ENCODE data around the gene NRARP. TPM values are rescaled to one million over a fixed set of nuclear protein-coding genes. Genes with fewer than 3 reads are reported as not detected.

Gene NRARP
- total RNA-seq, 1 donor from 2014 or later: 5.1 TPM

DNA sequence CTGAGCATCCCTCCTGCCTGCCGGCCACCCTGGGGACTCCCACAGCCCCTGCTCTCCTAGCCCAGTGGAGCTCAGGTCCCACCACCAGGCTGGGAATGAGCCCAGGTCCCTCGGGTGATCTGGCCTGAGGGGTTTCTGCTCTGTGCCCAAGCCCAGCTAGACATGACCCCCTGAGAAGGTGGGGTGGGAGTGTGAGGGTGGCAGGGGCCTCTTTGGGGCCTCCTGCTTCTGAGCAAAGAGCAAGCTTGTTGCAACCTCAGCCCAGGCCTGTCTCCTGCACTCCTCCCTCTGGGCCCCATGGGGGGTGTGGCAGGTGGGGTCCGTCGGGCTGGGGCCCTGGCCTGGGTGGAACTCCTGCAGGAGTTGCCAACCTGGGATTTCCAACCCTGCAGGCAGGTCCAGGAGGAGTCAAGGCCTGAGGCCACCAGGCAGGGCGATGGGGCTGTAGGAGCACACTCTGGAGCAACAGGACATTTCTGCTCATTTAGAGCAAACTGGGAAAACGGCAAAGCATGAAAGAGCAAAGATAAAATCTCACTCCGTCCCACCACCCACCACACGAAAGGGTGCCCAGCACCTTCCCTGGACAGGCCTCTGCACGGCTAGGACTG lies 11.4 kb upstream of the NRARP start:
- TF ChIP-seq, protein P1, sequence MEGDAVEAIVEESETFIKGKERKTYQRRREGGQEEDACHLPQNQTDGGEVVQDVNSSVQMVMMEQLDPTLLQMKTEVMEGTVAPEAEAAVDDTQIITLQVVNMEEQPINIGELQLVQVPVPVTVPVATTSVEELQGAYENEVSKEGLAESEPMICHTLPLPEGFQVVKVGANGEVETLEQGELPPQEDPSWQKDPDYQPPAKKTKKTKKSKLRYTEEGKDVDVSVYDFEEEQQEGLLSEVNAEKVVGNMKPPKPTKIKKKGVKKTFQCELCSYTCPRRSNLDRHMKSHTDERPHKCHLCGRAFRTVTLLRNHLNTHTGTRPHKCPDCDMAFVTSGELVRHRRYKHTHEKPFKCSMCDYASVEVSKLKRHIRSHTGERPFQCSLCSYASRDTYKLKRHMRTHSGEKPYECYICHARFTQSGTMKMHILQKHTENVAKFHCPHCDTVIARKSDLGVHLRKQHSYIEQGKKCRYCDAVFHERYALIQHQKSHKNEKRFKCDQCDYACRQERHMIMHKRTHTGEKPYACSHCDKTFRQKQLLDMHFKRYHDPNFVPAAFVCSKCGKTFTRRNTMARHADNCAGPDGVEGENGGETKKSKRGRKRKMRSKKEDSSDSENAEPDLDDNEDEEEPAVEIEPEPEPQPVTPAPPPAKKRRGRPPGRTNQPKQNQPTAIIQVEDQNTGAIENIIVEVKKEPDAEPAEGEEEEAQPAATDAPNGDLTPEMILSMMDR (IDR thresholded peaks at IDR 0.05; ENCODE audit: borderline replicate concordance): no peak
- Histone ChIP-seq H3K4me3 (no peak overlapping the region), H3K36me3 (no peaks in the 10 kb centered on the region), H3K27ac (replicated peaks) (peak overlapping the region; percentile 86), H3K9me3 (replicated peaks) (no peaks in the 10 kb centered on the region), H3K4me1 (peaks cover 40% of the 10 kb centered on the region), H3K27me3 (ENCODE audit: low read depth) (peaks cover 34% of the 10 kb centered on the region)
- intact Hi-C loops (cut with micrococcal nuclease): no loop called here
- DNase-seq: peak; percentile 12

DNA sequence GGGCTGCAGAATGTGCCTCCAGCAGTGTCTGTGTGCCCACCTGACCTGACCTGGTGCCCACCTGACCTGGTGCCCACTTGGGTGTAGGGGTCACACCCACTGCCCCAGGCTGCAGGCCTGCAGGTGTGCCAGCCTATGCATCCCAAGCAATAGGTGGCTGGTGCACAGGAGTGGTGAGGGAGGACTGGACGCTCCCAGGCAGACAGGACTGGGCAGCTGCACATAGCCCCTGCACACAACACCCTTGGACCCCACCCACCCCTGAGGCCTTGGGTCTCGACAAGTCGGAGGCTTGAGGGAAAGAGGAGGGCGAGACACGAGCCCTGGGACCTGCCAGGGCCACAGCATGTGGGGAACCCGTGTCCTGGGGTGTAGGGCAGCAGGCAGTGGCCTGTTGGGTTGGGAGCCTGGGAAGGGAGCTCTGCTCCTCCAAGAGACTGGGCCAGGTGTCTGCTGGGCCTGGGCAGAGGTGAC lies 10.8 kb upstream of the NRARP start:
- H3K4me1 ChIP-seq: peaks cover 34% of the 10 kb centered on the region
- peak overlapping the region; percentile 86 for H3K27ac ChIP-seq (replicated peaks)
- DNase-seq: peak; percentile 12
- TF ChIP-seq, protein P1 (IDR thresholded peaks at IDR 0.05; ENCODE audit: borderline replicate concordance): no peak
- intact Hi-C loops (cut with micrococcal nuclease): no loop called here
- no peak overlapping the region for H3K4me3 ChIP-seq
- no peaks in the 10 kb centered on the region for H3K9me3 ChIP-seq (replicated peaks)
- H3K27me3 ChIP-seq (ENCODE audit: low read depth): peaks cover 37% of the 10 kb centered on the region
- H3K36me3 ChIP-seq: no peaks in the 10 kb centered on the region

DNA sequence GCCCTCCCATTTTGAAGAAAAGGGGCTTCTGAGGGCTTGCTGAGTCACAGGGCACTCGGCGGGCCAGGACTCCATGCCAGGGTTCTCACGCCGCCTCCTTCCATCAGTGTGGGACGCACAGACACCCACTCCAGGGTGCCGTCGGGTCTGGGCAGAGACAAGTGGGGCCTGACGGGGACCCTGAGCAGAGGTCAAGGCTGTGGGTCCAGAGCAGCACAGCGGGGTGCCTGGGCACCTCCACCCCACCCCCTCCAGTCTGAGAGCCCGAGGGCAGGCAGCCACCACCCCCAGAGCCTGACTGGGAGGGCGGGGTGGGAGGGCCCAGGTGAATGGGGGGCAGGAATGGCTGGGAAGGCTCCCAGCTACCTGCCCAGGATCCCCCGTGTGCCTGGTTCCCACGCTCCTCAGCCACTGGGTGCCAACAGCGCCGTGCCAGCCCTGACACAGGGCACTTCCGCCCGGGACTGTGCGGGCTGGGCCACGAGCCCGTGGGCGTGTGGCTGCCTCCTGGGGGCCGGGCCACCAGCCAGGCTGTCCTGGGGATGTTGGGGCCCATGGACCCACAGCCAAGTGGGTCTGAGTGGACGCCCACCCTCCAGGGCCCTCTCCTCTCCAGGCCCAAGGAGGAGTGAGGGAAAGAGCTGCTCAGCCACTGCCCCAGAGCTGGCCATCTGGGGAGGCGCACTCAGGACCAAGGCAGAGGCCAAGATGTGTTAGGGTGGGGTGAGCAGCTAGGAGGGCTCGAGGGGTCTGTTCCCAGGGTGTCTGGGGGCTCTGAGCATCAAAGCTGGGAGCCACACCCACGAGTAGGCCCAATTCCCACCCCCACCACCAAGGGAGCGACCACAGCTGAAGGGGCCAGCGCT lies 10.1 kb upstream of the NRARP start:
- Histone ChIP-seq H3K4me3 (no peak overlapping the region), H3K4me1 (peaks cover 32% of the 10 kb centered on the region), H3K27ac (replicated peaks) (peak overlapping the region; percentile 8), H3K27me3 (ENCODE audit: low read depth) (peaks cover 36% of the 10 kb centered on the region), H3K9me3 (replicated peaks) (no peaks in the 10 kb centered on the region), H3K36me3 (no peaks in the 10 kb centered on the region)
- peak; percentile 12 for DNase-seq
- TF ChIP-seq, protein P1 (IDR thresholded peaks at IDR 0.05; ENCODE audit: borderline replicate concordance): no peak
- intact Hi-C loops (cut with micrococcal nuclease): no loop called here

DNA sequence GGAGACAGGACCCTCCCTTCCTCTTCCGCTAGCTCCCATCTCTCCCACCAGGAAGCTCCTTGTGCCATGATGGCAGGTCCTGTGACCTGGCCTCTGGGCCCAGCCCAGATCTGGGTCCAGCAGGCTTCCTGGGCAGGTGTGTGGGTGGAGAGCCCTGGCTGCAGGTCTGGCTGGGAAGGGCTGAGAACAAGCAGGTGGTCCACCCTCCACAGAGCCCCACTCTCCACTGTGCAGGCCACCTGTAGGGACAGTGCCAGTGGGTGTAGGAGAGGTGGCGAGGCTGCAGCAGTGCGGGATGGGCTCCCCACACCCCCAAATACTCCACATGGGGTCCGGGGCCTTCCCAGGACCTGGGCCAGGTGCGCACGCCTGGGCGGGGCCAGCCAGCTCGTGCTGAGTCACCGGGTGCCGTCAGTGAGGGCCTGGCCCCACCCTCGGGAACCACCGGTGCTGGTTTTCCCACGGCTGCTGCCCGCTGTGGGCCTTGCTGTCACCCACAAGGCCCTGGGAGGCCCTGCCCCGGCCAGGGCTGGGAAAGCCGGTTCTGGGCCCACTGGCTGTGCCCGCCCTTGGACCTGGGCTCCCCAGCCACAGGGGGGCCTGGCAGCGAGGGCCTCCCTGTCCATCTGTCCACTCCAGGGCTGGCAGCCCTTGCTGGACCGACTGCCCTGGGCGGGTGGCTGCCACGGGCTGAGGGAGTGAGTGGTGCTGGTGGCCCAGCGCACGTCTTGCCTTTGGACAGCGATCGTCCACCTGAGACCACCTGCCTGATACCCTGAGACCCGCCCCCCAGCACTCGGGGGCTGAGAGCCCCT lies 9.3 kb upstream of the NRARP start:
- TF ChIP-seq, protein P1 (IDR thresholded peaks at IDR 0.05; ENCODE audit: borderline replicate concordance): no peak
- H3K27me3 ChIP-seq (ENCODE audit: low read depth): peaks cover 36% of the 10 kb centered on the region
- H3K9me3 ChIP-seq (replicated peaks): no peaks in the 10 kb centered on the region
- peak overlapping the region; percentile 8 for H3K27ac ChIP-seq (replicated peaks)
- no peak overlapping the region for H3K4me3 ChIP-seq
- peak; percentile 13 for DNase-seq
- no peaks in the 10 kb centered on the region for H3K36me3 ChIP-seq
- intact Hi-C loops (cut with micrococcal nuclease): no loop called here
- H3K4me1 ChIP-seq: peaks cover 32% of the 10 kb centered on the region
